Heart left ventricle (tissue), 13 donors: Measurements from ENCODE around the gene PCNA.

ENCODE experiments used
- POLR2A ChIP-seq, 2 donors: fragments of 450-650 bp; IDR thresholded peaks; one replicate each; pipeline ENCODE4 v1.6.1; 2017; ENCODE audit warnings: antibody characterized with exemption in 2 of 2, mild to moderate bottlenecking in 2 of 2, moderate library complexity in 2 of 2
- TF ChIP-seq, protein P1 (sequence below), 12 donors: fragments of 200-600 bp; sonication (generic) in 4 of 12; IDR thresholded peaks; one replicate each; pipeline versions ENCODE4 v1.5.0 to v1.8.0; 2018 to 2022; ENCODE audit warnings: antibody characterized with exemption in 12 of 12, mild to moderate bottlenecking in 5 of 12
- donor health status: ischemic (EF 13 %, LVEDD 7.1; RV severe dilation, severe dysfunction).
- donor health status: DM: no; HTN: yes; CAD: no.
- donor health status: DM: no; HTN: no; CAD: no.
- donor health status: ischemic (EF 25% LVEDD 6.9; RV normal size, moderate dysfunction).
- donor health status: ischemic (EF 25% LVEDD 5.7; RV mildly dilated, moderate dysfunction).
- donor health status: ischemic (EF 35%, LVEDD 5.7; RV mildly dilated, moderate dysfunction).
- donor health status: nonischemic (EF 11% LVEDD 7.7; RV severe dilation, severe dysfunction).
- donor health status: DM: yes; HTN: yes; CAD: no.
- donor health status: PGD.
- donor health status: ischemic (EF 29% LVEDD 5.4; RV normal size, mild dysfunction).
- donor health status: nonischemic (EF 23%, LVEDD 6.1; RV moderate dilation, normal function).

DNA sequence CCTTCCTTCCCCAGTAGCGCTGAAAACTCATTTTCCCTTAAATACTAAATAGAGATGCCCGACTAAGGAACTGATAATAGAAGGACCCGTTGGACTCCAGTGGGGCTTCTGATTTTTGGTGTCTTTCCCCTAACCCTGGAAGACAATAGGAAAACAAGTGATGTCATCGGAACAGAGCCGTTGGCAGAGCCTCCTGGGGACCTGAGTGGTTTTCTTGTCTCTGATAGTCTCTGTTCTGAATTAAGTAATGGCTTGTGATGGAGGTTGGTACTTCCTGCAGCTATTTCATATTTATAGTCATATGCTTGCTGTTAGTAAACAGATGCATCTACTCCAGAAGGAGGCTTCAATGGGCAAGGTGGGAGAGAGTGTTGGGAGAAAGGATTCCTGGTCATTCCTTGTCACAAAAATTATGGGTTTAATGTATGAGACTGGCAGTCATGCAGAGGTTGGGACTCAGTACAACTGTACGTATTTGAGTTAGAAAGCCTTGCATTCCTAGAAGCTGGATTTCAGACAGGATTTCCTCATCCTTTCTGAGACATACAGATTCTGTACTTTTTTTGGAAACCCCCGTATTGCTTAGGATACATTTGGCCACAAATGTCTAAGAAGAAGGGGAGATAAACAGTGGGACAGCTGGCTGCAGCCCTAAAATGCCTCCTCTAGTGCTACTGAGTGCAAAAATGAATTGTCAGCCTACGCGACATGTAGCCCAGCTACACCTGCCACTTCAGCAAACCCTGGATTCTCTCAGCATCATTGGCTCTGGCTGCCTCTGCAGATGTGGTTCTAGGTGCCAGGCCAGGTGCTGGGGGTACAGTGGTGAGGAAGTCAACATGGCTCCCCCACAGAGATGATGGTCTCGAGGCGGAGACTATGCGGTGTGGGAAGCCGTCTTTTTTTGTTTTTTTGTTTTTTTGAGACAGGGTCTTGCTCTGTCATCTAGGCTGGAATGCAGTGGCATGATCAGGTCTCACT lies 45.2 kb upstream of the PCNA start:
- TF ChIP-seq, protein P1, sequence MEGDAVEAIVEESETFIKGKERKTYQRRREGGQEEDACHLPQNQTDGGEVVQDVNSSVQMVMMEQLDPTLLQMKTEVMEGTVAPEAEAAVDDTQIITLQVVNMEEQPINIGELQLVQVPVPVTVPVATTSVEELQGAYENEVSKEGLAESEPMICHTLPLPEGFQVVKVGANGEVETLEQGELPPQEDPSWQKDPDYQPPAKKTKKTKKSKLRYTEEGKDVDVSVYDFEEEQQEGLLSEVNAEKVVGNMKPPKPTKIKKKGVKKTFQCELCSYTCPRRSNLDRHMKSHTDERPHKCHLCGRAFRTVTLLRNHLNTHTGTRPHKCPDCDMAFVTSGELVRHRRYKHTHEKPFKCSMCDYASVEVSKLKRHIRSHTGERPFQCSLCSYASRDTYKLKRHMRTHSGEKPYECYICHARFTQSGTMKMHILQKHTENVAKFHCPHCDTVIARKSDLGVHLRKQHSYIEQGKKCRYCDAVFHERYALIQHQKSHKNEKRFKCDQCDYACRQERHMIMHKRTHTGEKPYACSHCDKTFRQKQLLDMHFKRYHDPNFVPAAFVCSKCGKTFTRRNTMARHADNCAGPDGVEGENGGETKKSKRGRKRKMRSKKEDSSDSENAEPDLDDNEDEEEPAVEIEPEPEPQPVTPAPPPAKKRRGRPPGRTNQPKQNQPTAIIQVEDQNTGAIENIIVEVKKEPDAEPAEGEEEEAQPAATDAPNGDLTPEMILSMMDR (IDR thresholded peaks at IDR 0.05), result no peak
- no peak for TF ChIP-seq POLR2A (IDR thresholded peaks at IDR 0.05)
